SU-DHL-6 (cell line): Measurements from ENCODE around the gene TMSB4X.

Source experiments
- H2AFZ ChIP-seq: fragments of 200-600 bp; sonication (generic); 2 replicates; pipeline ENCODE4 v1.6.1; 2014; ENCODE audit warnings: low read depth, mild to moderate bottlenecking, moderate library complexity, mixed read lengths, antibody characterized with exemption, low read length; ENCODE audit not compliant: severe bottlenecking
- H3F3A ChIP-seq: fragments of 200-600 bp; shearing (Covaris generic); 2 replicates; pipeline ENCODE4 v1.6.0; 2016; ENCODE audit warnings: antibody characterized with exemption, mild to moderate bottlenecking; ENCODE audit not compliant: insufficient read depth
- H3K27ac ChIP-seq: fragments of 200-600 bp; sonication (generic); 2 replicates; pipeline ENCODE4 v1.5.1; 2016; ENCODE audit warnings: low read depth, mild to moderate bottlenecking, low read length, moderate library complexity, mixed read lengths
- H3K27me3 ChIP-seq: fragments of 200-600 bp; sonication (generic), shearing (Covaris generic); 2 replicates; pipeline ENCODE4 v1.6.0; 2014; ENCODE audit warnings: mild to moderate bottlenecking, low read length
- H3K36me3 ChIP-seq: fragments of 200-600 bp; sonication (generic); 2 replicates; pipeline ENCODE4 v1.6.1; 2014; ENCODE audit warnings: mild to moderate bottlenecking, low read length, mixed read lengths
- H3K4me2 ChIP-seq: fragments of 300-600, 200-600 bp; shearing (Covaris generic), sonication (generic); 2 replicates; pipeline ENCODE4 v1.6.0; 2014; ENCODE audit warnings: low read length, low read depth, mild to moderate bottlenecking; ENCODE audit not compliant: poor library complexity, severe bottlenecking
- H3K4me3 ChIP-seq: fragments of 200-600 bp; sonication (generic); 2 replicates; pipeline ENCODE4 v1.5.1; 2014; ENCODE audit warnings: antibody characterized with exemption, low read length, mild to moderate bottlenecking, mixed read lengths; ENCODE audit not compliant: insufficient read depth, poor library complexity, severe bottlenecking
- H3K79me2 ChIP-seq: fragments of 200-600 bp; sonication (generic); 2 replicates; pipeline ENCODE4 v1.6.1; 2014; ENCODE audit warnings: mild to moderate bottlenecking, low read length, moderate library complexity; ENCODE audit not compliant: insufficient read depth
- H3K9ac ChIP-seq: fragments of 200-600 bp; sonication (generic); 2 replicates; pipeline ENCODE4 v1.7.0; 2014; ENCODE audit warnings: mild to moderate bottlenecking, low read length
- H3K9me2 ChIP-seq: fragments of 200-600 bp; sonication (generic); replicated peaks from 2 replicates; pipeline ENCODE4 v1.6.1; 2014; ENCODE audit warnings: low read length; ENCODE audit not compliant: insufficient read depth
- H3K9me3 ChIP-seq: fragments of 200-600 bp; sonication (generic); 2 replicates; pipeline ENCODE4 v1.6.1; 2014; ENCODE audit warnings: low read length, mixed read lengths; ENCODE audit not compliant: insufficient read depth
- H4K20me1 ChIP-seq: fragments of 200-600 bp; sonication (generic); 2 replicates; pipeline ENCODE4 v1.6.1; 2014; ENCODE audit warnings: low read depth, mild to moderate bottlenecking, antibody characterized with exemption, low read length, moderate library complexity, mixed read lengths
- CTCF ChIP-seq: fragments of 200-600 bp; sonication (generic); IDR thresholded peaks from one replicate; pipeline ENCODE4 v1.5.1; 2017; ENCODE audit warnings: antibody characterized with exemption, mild to moderate bottlenecking, low read length, moderate library complexity; ENCODE audit not compliant: insufficient read depth, poor library complexity, severe bottlenecking
- EZH2phosphoT487 ChIP-seq: fragments of 200-600 bp; sonication (generic), shearing (Covaris generic); conservative IDR thresholded peaks from 2 replicates; pipeline ENCODE4 v1.6.1; 2018; ENCODE audit warnings: mild to moderate bottlenecking, antibody characterized with exemption, low read length, moderate library complexity, mixed read lengths

Gene TMSB4X

GRCh38 chrX:12965131-12965940 is 9.6 kb upstream of the TMSB4X start:
- Histone ChIP-seq H3K4me2 (no peak overlapping the region), H3K9me2 (no peaks in the 10 kb centered on the region), H3K27ac (no peak overlapping the region), H3F3A (peaks cover 12% of the 10 kb centered on the region), H3K79me2 (no peaks in the 10 kb centered on the region), H3K36me3 (no peaks in the 10 kb centered on the region), H2AFZ (peak overlapping the region; percentile 41), H3K4me3 (no peak overlapping the region), H4K20me1 (no peaks in the 10 kb centered on the region), H3K9ac (no peak overlapping the region), H3K9me3 (no peaks in the 10 kb centered on the region), H3K27me3 (no peaks in the 10 kb centered on the region)
- TF ChIP-seq CTCF (no peak), EZH2phosphoT487 (no peak)

GRCh38 chrX:12966151-12966550 is 8.8 kb upstream of the TMSB4X start:
- Histone ChIP-seq H3K36me3 (no peaks in the 10 kb centered on the region), H3K79me2 (no peaks in the 10 kb centered on the region; the same call in 1 of the 2 replicates), H2AFZ (no peak overlapping the region), H3K9me3 (no peaks in the 10 kb centered on the region), H3K27me3 (no peaks in the 10 kb centered on the region), H3K9me2 (no peaks in the 10 kb centered on the region), H3K4me2 (no peak overlapping the region), H3K27ac (no peak overlapping the region), H4K20me1 (no peaks in the 10 kb centered on the region), H3F3A (peaks cover 20% of the 10 kb centered on the region), H3K4me3 (no peak overlapping the region), H3K9ac (no peak overlapping the region)
- no peak for TF ChIP-seq CTCF
- no peak for TF ChIP-seq EZH2phosphoT487

- H3K4me2 ChIP-seq: no peak overlapping the region
Measured at GRCh38 chrX:12967711-12968465, 7.0 kb upstream of the TMSB4X start.

More at GRCh38 chrX:12967711-12968465, 7.0 kb upstream of the TMSB4X start:
- Histone ChIP-seq H3K27me3 (no peaks in the 10 kb centered on the region), H3F3A (peaks cover 30% of the 10 kb centered on the region), H2AFZ (no peak overlapping the region), H3K9me2 (no peaks in the 10 kb centered on the region), H3K79me2 (peaks cover 9% of the 10 kb centered on the region; the same call in 1 of the 2 replicates), H3K9me3 (no peaks in the 10 kb centered on the region), H3K36me3 (no peaks in the 10 kb centered on the region), H4K20me1 (no peaks in the 10 kb centered on the region), H3K27ac (no peak overlapping the region), H3K4me3 (no peak overlapping the region), H3K9ac (no peak overlapping the region)
- no peak for TF ChIP-seq CTCF
- no peak for TF ChIP-seq EZH2phosphoT487
